Measurements from ENCODE around the gene POTEF. TPM values are rescaled to one million over a fixed set of nuclear protein-coding genes. Genes with fewer than 3 reads are reported as not detected.
A peak's percentile ranks its signal among the peaks of the same experiment; 100 is the strongest.
"Not testable (repeated sequence)": the region's sequence is repeated elsewhere in the genome, so short reads cannot be mapped to it uniquely, and the experiment has no call there.

Gene POTEF
- total and polyA plus RNA-seq, 7 experiments from 2014 or later = 0.06 TPM; not detected in 6

DNA sequence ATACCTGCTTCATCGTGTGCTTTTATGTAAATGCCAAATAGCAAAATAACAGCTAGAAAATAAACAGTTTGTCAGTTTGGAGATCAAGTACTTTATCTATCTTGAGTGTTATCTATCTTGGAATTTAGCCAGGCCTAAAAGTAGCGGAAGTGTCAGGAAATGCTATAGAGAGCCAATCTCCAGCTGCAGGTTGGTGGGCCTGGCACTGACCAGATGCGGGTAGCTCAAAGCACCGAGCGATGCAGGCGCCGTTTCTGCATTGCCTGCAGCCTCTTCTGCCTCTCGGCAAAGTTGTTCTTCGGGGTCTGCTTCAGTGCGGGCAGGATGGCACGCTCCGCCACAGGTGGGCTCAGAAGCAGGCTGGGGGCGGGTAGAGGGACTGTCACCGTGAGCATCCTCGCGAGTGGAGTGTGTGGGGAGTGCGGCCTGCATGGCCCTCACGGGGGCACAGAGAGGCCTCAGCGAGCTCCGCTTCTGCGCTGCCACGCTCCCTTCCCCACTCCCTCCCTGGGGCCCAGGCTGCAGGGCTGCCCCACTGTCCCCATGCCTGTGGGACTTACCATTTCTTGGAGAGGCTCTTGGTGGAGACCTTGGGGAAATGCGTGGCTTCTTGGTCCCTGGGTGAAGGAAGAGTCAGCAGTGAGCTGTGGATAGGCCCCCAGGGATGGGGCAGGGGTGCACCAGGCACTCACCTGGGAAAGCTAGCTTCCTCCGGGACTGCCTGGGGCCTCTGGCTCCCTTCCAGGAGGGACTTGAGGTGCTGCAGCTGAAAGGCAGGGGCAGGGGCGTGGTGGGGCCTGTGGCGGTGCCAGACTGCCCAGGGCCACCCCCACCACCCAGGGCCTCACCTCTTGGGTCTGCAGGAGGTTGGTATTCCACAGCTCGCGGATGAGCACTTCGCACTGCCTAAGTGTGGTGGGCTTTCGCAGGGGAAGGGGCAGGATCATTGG lies 10.6 kb upstream of the POTEF start:
- ATAC-seq; H3K4me3 Mint-ChIP-seq; H3K36me3 Mint-ChIP-seq; H3K27me3 Mint-ChIP-seq; H3K9me3 ChIP-seq (ENCODE audit: control insufficient read depth in 2 of 3, low read length in 3 of 3); CTCF ChIA-PET; H3K4me1 ChIP-seq (ENCODE audit: control insufficient read depth in 2 of 2, insufficient read depth in 2 of 2, low read length in 2 of 2); H3K27ac Mint-ChIP-seq; H3K27ac ChIP-seq (ENCODE audit: low read depth, low read length); POLR2A ChIA-PET; H3K36me3 ChIP-seq (ENCODE audit: control insufficient read depth in 2 of 3, insufficient read depth in 3 of 3, low read length in 3 of 3); H3K4me3 ChIP-seq (ENCODE audit: low read length); intact Hi-C loops (cut with micrococcal nuclease); H3K27me3 ChIP-seq (ENCODE audit: control insufficient read depth in 2 of 2, insufficient read depth in 2 of 2, low read length in 2 of 2); H3K9me3 Mint-ChIP-seq: not testable (repeated sequence)
- DNase-seq = peak in 1 of 9 donors; percentile 8
- peaks cover 0 to 11% (median 2%) of the 10 kb centered on the region in 7 donors for H3K4me1 Mint-ChIP-seq

DNA sequence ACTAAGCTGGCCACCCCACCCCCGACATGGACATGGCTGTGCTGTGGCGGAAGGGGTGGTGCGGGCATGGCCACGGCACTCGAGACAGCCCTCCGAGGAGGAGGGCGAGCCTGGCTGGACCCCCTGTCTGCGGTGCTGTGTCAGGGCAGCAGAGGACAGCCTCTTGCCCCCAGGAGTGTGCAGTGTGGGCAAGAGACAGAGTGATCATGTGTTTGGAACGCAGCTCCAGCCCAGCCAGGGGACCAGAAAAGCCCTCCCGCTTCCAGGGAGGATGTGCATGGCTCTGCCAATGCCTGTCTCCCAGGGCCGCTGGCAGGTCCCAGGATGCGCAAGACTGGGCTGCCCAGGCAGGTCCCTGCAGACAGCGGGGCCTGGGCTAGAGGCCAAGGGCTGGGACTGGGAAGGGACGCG lies 9.8 kb upstream of the POTEF start:
- H3K4me3 Mint-ChIP-seq; H3K4me3 ChIP-seq (ENCODE audit: low read length); H3K27ac Mint-ChIP-seq; H3K9me3 Mint-ChIP-seq; H3K36me3 Mint-ChIP-seq; H3K4me1 Mint-ChIP-seq; POLR2A ChIA-PET; H3K27me3 ChIP-seq (ENCODE audit: control insufficient read depth in 2 of 2, insufficient read depth in 2 of 2, low read length in 2 of 2); H3K4me1 ChIP-seq (ENCODE audit: control insufficient read depth in 2 of 2, insufficient read depth in 2 of 2, low read length in 2 of 2); DNase-seq; H3K9me3 ChIP-seq (ENCODE audit: control insufficient read depth in 2 of 3, low read length in 3 of 3); H3K27ac ChIP-seq (ENCODE audit: low read depth, low read length); CTCF ChIA-PET; H3K36me3 ChIP-seq (ENCODE audit: control insufficient read depth in 2 of 3, insufficient read depth in 3 of 3, low read length in 3 of 3); intact Hi-C loops (cut with micrococcal nuclease): not testable (repeated sequence)
- peaks cover 0 to 12% (median 8%) of the 10 kb centered on the region in 5 donors for H3K27me3 Mint-ChIP-seq
- peak; percentile 10 for ATAC-seq

DNA sequence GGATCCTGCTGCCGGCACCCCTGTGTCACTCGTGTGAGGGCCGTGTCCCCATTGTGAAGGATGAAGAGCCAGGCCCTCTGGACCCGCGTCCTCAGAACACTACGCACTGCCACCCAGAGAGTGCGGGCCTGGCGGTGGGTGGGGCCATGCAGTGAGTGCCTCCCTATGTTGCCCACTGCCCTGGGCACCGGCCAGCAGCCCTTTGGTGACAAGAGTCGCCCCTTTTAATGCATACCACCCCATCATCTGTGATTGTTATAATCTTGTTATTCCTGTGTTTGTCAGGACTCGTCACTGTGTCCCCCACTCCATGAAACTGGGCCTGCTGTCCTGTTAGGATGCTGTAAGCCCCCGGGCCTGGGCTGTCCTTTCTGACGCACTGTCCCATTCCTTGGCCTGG lies 9.3 kb upstream of the POTEF start:
- H3K27ac ChIP-seq (ENCODE audit: low read depth, low read length); H3K9me3 Mint-ChIP-seq; H3K27me3 Mint-ChIP-seq; DNase-seq; H3K27ac Mint-ChIP-seq; H3K4me3 Mint-ChIP-seq; H3K36me3 Mint-ChIP-seq; H3K36me3 ChIP-seq (ENCODE audit: control insufficient read depth in 2 of 3, insufficient read depth in 3 of 3, low read length in 3 of 3); H3K9me3 ChIP-seq (ENCODE audit: control insufficient read depth in 2 of 3, low read length in 3 of 3); H3K27me3 ChIP-seq (ENCODE audit: control insufficient read depth in 2 of 2, insufficient read depth in 2 of 2, low read length in 2 of 2); CTCF ChIA-PET; intact Hi-C loops (cut with micrococcal nuclease); H3K4me1 Mint-ChIP-seq; H3K4me3 ChIP-seq (ENCODE audit: low read length); H3K4me1 ChIP-seq (ENCODE audit: control insufficient read depth in 2 of 2, insufficient read depth in 2 of 2, low read length in 2 of 2); POLR2A ChIA-PET: not testable (repeated sequence)
- ATAC-seq = peak; percentile 7

DNA sequence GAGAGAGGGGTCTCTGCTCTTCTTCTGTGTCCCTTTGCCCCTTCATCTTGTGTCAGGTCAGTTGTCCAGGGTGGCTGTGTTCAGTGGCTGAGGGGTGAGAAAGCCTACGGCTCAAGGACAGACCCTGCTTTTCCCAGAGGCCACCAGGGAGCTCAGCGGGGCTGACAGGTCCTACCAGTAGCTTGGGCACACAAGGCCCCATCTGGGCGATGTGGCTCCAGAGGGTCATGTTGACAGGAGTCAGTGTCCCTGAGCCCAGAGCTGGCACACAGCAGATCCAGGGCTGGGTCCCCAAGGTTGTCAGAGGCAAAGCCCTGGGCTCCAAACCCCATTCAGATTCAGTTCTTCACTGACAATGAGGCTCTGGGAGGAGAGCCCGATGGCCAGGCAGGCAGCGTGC lies 8.1 kb upstream of the POTEF start:
- H3K9me3 ChIP-seq (ENCODE audit: control insufficient read depth in 2 of 3, low read length in 3 of 3); POLR2A ChIA-PET; ATAC-seq; H3K9me3 Mint-ChIP-seq; H3K4me3 Mint-ChIP-seq; H3K4me1 ChIP-seq (ENCODE audit: control insufficient read depth in 2 of 2, insufficient read depth in 2 of 2, low read length in 2 of 2); H3K4me1 Mint-ChIP-seq; H3K36me3 Mint-ChIP-seq; H3K27me3 Mint-ChIP-seq; intact Hi-C loops (cut with micrococcal nuclease); H3K4me3 ChIP-seq (ENCODE audit: low read length); H3K27ac Mint-ChIP-seq; H3K36me3 ChIP-seq (ENCODE audit: control insufficient read depth in 2 of 3, insufficient read depth in 3 of 3, low read length in 3 of 3); CTCF ChIA-PET; H3K27me3 ChIP-seq (ENCODE audit: control insufficient read depth in 2 of 2, insufficient read depth in 2 of 2, low read length in 2 of 2); DNase-seq; H3K27ac ChIP-seq (ENCODE audit: low read depth, low read length): not testable (repeated sequence)

DNA sequence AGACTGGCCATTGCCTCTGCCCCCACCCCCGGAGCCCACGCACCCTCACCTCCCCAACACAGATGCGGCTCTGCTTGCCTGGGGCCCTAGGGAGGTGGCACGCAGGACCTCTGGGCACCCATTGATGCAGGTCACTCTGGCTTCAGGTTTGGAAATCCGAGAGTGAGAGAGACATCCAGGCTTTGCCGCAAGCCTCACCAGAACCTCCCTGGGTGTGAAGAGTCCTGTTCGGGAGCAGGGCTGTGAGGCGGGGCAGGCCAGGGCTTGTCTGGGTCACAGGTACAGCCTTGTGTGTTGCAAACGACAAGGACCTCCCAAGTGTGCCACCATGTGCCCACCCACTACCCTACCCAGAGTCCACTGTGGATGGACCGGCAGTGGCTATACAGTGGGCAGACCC lies 7.5 kb upstream of the POTEF start:
- H3K4me3 Mint-ChIP-seq; H3K4me1 Mint-ChIP-seq; intact Hi-C loops (cut with micrococcal nuclease); CTCF ChIA-PET; H3K4me1 ChIP-seq (ENCODE audit: control insufficient read depth in 2 of 2, insufficient read depth in 2 of 2, low read length in 2 of 2); H3K9me3 ChIP-seq (ENCODE audit: control insufficient read depth in 2 of 3, low read length in 3 of 3); H3K27ac Mint-ChIP-seq; H3K4me3 ChIP-seq (ENCODE audit: low read length); H3K27me3 Mint-ChIP-seq; H3K36me3 ChIP-seq (ENCODE audit: control insufficient read depth in 2 of 3, insufficient read depth in 3 of 3, low read length in 3 of 3); H3K36me3 Mint-ChIP-seq; POLR2A ChIA-PET; H3K27me3 ChIP-seq (ENCODE audit: control insufficient read depth in 2 of 2, insufficient read depth in 2 of 2, low read length in 2 of 2); H3K9me3 Mint-ChIP-seq; ATAC-seq; H3K27ac ChIP-seq (ENCODE audit: low read depth, low read length); DNase-seq: not testable (repeated sequence)

DNA sequence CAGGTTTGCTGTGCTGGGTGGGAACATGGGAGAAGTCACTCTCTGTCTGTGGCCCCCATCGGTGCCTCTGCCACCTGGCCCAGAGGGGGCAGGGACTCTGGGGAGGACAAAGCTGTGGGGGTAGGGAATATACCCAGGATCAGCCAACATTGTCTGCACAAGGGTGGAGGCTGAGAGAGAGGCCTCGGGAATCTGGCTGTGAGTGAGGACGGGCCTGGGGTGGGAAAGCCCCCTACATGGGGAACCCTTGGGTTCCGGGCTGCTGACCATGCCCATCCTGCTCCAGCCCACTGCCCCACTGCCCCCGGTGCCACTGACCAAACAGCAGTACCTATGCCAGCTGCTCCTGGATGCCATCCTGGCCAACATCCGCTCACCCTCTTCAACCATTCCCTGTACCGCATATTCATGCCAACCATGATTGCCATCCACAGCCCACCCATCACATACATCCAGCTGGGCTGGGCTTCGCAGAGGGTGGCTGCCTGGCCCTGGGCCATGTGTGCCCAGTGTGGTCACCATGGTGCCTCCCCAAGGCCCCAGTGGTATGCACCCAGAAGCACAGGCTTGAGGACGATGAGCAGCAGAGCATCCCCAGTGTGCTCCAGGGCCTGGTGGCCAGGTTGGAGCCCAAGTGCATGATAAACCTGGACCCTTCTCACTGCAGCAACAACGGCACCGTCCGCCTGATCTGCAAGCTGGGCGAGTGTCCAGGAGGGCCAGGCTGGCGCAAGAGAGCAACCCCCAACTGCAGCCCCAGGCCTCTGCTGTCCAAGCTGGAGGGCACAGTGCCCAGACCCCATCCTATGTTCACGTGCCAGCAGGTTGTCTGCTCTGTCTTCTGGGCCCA lies 6.9 kb upstream of the POTEF start:
- intact Hi-C loops (cut with micrococcal nuclease) = no loop called here
- H3K4me1 Mint-ChIP-seq = peaks cover 0 to 6% (median 4%) of the 10 kb centered on the region in 7 donors
- no peaks in the 10 kb centered on the region for H3K36me3 ChIP-seq (ENCODE audit: control insufficient read depth in 2 of 3, insufficient read depth in 3 of 3, low read length in 3 of 3)
- ChIA-PET CTCF (no interaction called here), POLR2A (no interaction called here)
- H3K9me3 Mint-ChIP-seq = peaks cover 0 to 1% (median 0%) of the 10 kb centered on the region in 11 donors
- H3K27me3 ChIP-seq (ENCODE audit: control insufficient read depth in 2 of 2, insufficient read depth in 2 of 2, low read length in 2 of 2) = no peaks in the 10 kb centered on the region
- H3K27ac ChIP-seq (ENCODE audit: low read depth, low read length) = no peak overlapping the region
- H3K36me3 Mint-ChIP-seq = no peaks in the 10 kb centered on the region
- no peaks in the 10 kb centered on the region for H3K9me3 ChIP-seq (ENCODE audit: control insufficient read depth in 2 of 3, low read length in 3 of 3)
- no peak for ATAC-seq
- no peak overlapping the region for H3K27ac Mint-ChIP-seq
- DNase-seq = no peak
- no peak overlapping the region for H3K4me3 Mint-ChIP-seq
- no peaks in the 10 kb centered on the region for H3K4me1 ChIP-seq (ENCODE audit: control insufficient read depth in 2 of 2, insufficient read depth in 2 of 2, low read length in 2 of 2)
- peaks cover 0 to 4% (median 0%) of the 10 kb centered on the region in 5 donors for H3K27me3 Mint-ChIP-seq
- H3K4me3 ChIP-seq (ENCODE audit: low read length) = no peak overlapping the region

All from naive thymus-derived CD4-positive, alpha-beta T cell (primary cell).